GM21737 (cell line): ENCODE measurements around the gene RAMP2.

Experiments used
- ATAC-seq: cut with Tn5 transposase; IDR thresholded peaks from one replicate; pipeline ENCODE4 v1.9.1; 2021; ENCODE audit warnings: mild to moderate bottlenecking, moderate library complexity; ENCODE audit not compliant: unreplicated experiment

Gene RAMP2

GRCh38 chr17:42791948-42792347, 30.9 kb downstream of the RAMP2 start:
- ATAC-seq = no peak

GRCh38 chr17:42792545-42792944, 31.5 kb downstream of the RAMP2 start:
- ATAC-seq = no peak

GRCh38 chr17:42795061-42795460, 34.0 kb downstream of the RAMP2 start:
- no peak for ATAC-seq

- no peak for ATAC-seq
These were observed 34.4 kb downstream of the RAMP2 start for GRCh38 chr17:42795465-42795864.

- no peak for ATAC-seq
These were observed 35.2 kb downstream of the RAMP2 start for GRCh38 chr17:42796066-42796758.

GRCh38 chr17:42797067-42798007, 36.3 kb downstream of the RAMP2 start:
- no peak for ATAC-seq

GRCh38 chr17:42798011-42798382, 37.0 kb downstream of the RAMP2 start:
- no peak for ATAC-seq

- peak; percentile 83 for ATAC-seq
These were observed 37.7 kb downstream of the RAMP2 start, which contains the start of the genes CNTD1 and COA3 for GRCh38 chr17:42798383-42799380. TSS of gene CNTD1 (plus strand) at chr17:42798861. CDS start at chr17:42799068, 207 bp downstream. TSS of gene COA3 (minus strand) at chr17:42798704. CDS start at chr17:42798681, 23 bp downstream.

GRCh38 chr17:42803074-42803883, 42.3 kb downstream of the RAMP2 start:
- ATAC-seq = no peak

GRCh38 chr17:42804918-42805367, 43.9 kb downstream of the RAMP2 start:
- ATAC-seq = no peak

- ATAC-seq = no peak
These were observed 45.2 kb downstream of the RAMP2 start for GRCh38 chr17:42806249-42806648.

- no peak for ATAC-seq
These were observed 48.2 kb downstream of the RAMP2 start for GRCh38 chr17:42809250-42809649.
